ENCODE results near the gene PPP1R3E.

GRCh38 chr14:23306412-23307145 is 3.9 kb upstream of the PPP1R3E start, which contains the start of gene BCL2L2:
- no peak for TF ChIP-seq CTCF (IDR thresholded peaks at IDR 0.05)
- peak; percentile 41 to 82 for TF ChIP-seq POLR2A (IDR thresholded peaks at IDR 0.05)
